OCI-M1 (cell line): Measurements from ENCODE around the gene DTHD1.

Experiments
- DNase-seq: peaks from one replicate; lab custom pipeline; 2025; lab: John Stamatoyannopoulos, UW

The DTHD1 gene

DNA sequence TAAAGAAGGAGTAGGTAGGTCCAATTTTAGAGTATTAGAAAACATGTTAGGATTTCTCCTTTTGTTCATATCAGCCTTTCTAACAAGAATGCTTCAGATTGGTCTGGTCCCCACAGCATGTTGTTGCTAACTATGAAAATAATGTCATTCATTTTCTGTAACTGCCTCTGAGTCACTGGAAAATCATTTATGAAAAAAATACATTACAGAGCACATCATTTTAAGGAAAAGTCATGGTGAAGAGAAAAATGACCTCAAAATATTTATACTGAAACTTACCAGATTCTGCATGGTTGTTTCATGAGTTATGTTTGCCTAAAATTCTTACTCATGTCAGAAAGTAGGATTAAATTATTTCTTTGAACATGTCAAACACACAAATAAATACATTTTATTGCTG, 35.2 kb downstream of the DTHD1 start:
- DNase-seq: no peak

- peak; percentile 19 for DNase-seq
Observed at GRCh38 chr4:36317721-36318120, 36.3 kb downstream of the DTHD1 start.

DNA sequence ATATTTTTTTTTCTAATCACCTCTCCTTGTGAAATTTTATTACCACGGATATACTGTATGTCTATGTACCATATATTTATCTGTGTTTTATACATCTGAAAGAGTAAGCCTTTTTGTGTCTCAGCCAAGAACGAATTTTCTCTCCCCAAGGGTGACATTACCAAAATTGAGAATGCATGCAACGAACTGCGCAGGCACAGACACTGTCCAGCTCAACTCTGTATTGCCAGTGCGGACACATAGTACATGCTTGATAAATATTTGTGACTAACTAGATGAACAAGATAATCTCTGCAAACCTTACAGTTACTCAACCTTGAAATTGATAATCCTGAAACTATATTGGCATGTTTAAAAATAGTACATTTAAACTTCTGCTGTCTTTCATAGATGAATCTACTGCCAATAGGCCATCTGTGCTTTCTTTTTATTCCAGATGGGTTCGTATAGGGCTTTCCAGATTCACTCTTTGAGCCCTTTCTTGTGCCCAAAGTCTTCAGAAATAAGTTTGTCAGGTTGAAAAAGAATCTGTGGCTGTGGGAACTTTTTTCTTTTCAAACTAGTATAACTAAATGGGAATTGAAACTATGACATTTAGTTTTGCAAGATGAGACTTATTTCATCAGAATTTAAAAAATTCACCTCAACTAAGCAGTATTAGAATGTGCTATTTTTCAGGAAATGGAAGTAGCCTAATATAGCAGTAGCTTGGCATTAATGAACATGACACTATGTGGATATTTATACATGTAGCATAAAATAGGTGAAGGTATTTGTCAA, 38.9 kb downstream of the DTHD1 start:
- DNase-seq: no peak

DNA sequence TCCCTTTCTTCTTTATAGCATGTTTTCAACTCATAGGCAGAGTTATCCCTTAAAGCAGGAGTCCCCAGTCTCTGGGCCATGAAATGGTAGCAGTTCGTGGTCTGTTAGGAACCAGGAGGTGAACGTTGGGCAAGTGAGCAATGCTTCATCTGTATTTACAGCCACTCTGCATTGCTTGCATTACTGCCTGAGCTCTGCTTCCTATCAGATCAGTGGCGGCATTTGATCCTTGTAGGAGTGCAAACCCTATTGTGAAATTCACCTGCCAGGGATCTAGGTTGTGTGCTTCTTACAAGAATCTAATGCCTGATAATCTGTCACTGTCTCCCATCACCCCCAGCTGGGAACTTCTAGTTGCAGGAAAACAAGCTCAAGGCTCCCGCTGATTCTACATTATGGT, 39.8 kb downstream of the DTHD1 start:
- DNase-seq: no peak

DNA sequence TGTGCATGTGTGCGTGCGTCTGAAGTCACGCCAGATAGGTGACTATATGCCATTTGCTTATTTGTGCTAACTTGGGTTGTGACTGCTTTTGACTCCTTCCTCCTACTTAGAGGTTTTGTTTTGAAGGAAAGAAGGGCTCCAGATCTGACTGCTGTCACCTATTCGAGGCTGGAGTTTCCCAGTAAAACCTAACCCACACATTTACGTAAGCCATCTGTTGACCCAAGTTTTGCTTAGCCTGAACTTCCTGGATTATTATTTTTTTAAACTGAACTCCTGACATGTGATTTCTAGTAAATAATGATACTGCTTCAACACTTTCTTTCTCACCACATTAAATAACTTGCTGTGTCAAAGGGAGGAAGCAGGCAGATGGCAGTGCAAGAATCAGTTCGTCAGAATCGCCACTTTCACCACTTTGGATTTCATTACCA, 41.5 kb downstream of the DTHD1 start:
- peak; percentile 29 for DNase-seq

DNA sequence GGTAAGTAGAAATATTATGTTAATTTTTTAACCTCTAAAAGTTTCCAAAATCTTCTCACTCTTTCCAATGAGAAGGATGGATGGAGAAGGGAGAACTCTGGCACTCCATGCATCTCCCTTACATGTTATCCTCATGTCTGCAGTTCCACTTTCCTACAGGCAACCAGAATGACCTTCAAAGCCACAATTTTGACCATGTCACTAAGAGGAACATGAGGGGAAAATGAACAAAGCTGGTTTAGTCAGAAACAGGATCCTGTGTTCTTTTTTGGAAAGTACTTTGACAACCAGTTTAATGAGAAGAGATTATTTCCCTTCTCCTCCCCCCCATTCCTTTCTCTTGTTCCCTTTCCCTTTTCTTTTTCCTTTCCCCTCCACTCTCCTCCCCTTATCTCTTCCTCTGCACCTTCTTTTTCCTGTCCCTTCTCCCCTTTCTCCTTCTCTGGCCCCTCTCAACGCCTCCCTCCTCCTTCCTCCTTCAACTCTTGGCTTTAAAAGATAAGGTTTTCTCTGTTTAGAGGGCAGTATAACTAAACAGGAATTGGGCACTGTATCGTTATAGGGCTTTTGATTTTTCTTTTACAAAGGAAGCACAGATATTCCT, 42.5 kb downstream of the DTHD1 start:
- peak; percentile 82 for DNase-seq

DNA sequence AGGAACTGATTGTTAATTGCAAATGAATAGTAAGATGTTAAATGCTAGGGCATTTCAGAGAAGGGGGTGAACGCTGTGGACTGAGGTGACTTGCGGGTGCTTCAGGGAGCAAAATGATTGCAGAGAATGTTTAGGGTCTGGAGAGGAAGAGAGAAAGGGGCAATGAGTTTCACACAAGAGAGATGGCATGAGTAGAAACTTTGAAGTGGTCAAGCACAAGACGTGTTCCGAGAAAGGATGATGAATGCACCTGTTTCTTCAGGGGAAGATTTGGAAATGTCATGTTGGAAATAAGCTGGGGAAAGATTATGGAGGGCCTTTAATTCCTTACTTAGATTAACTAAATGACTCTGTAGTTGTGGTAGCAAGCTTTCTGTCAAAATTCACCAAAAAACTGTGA, 43.4 kb downstream of the DTHD1 start:
- DNase-seq: no peak

- DNase-seq: peak; percentile 58
Observed at GRCh38 chr4:36325499-36325898, 44.1 kb downstream of the DTHD1 start.

- DNase-seq: no peak
Observed at GRCh38 chr4:36325926-36326325, 44.5 kb downstream of the DTHD1 start.

- no peak for DNase-seq
Observed at GRCh38 chr4:36326476-36327029, 45.1 kb downstream of the DTHD1 start.

DNA sequence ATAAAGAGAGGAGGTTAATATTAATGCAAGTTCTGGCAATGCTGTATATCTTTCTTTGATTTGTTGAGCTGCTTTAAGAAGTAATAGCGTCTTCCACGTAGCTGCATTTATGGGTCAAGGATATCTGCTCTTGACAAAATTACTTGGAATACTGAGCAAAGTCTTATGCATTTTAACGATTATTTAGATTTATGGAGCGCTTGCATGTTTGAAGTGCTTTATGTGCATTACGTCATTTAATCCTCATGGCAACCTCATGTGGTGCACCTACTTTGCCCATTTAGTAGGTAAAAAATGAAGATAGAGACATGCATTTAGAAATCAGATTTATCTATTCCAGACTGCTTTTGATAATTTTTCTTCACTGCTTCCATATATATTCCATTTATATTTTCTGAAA, 46.0 kb downstream of the DTHD1 start:
- DNase-seq: no peak

- DNase-seq: no peak
Observed at GRCh38 chr4:36328130-36328529, 46.7 kb downstream of the DTHD1 start.

GRCh38 chr4:36329228-36329627, 47.8 kb downstream of the DTHD1 start:
- no peak for DNase-seq

GRCh38 chr4:36330796-36331195, 49.4 kb downstream of the DTHD1 start:
- DNase-seq: no peak

GRCh38 chr4:36332023-36332781, 50.8 kb downstream of the DTHD1 start:
- DNase-seq: no peak

GRCh38 chr4:36332782-36333131, 51.3 kb downstream of the DTHD1 start:
- no peak for DNase-seq

GRCh38 chr4:36333303-36333877, 52.0 kb downstream of the DTHD1 start:
- DNase-seq: peak; percentile 32

- DNase-seq: peak; percentile 66
Observed at GRCh38 chr4:36337665-36338185, 56.3 kb downstream of the DTHD1 start.

DNA sequence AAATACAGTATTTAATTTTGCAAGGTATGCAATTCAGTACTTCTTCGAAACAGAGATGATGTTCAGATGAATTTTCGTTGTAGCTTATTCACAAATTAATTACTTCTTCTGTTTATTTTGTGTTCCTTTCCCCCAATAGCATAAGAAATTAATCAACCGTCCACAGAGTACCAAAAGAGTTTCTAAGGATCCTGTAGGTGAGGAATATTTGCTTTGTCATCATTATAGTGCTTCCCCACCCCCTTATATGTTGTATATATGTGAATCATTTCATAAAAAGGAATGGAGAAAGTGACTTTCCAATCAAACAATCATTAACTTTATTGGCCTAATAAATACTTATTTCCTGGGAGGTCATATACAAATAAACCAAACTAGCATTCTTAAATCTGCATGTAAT, 57.6 kb downstream of the DTHD1 start:
- DNase-seq: no peak

GRCh38 chr4:36341936-36342335, 60.5 kb downstream of the DTHD1 start:
- no peak for DNase-seq

- no peak for DNase-seq
Observed at GRCh38 chr4:36343501-36344175, 62.2 kb downstream of the DTHD1 start.
